H1 (cell line): ENCODE results near the gene TPP2. TPM values are rescaled to one million over a fixed set of nuclear protein-coding genes. Genes with fewer than 3 reads are reported as not detected.

Experiments used
- CTCF ChIA-PET: fragments of 300-600 bp; sonication (Branson Sonifier 250); formaldehyde crosslinking; loops from one replicate; lab custom pipeline; 2021; ENCODE audit not compliant: partially characterized antibody; lab: Charles Lee
- POLR2A ChIA-PET: fragments of 300-600 bp; sonication (Branson Sonifier 250); formaldehyde crosslinking; loops from one replicate; lab custom pipeline; 2021; ENCODE audit warnings: inconsistent platforms; ENCODE audit not compliant: partially characterized antibody; lab: Charles Lee
- DNase-seq, 2 experiments: peaks; one replicate each; pipeline versions ENCODE4 v3.0.0 to v3.0.0-alpha.2; 2010 to 2022; ENCODE audit warnings: low spot score in 2 of 2, low read depth in 1 of 2, mixed read lengths in 1 of 2
- FAIRE-seq: peaks from 2 replicates; lab custom pipeline; 2011; peaks lifted over from hg19 to GRCh38; lab: Jason Lieb, UNC
- H2AFZ ChIP-seq: 2 replicates; pipeline ENCODE4 v1.8.1; 2012; ENCODE audit warnings: low read length, inconsistent platforms
- H2AK5ac ChIP-seq: 2 replicates; pipeline ENCODE4 v1.6.1; 2013; ENCODE audit warnings: low read depth, low read length
- H2BK120ac ChIP-seq: replicated peaks from 2 replicates; pipeline ENCODE3; 2013; ENCODE audit warnings: low read depth, low read length, inconsistent platforms
- H2BK12ac ChIP-seq: 2 replicates; pipeline ENCODE4 v1.6.1; 2013; ENCODE audit warnings: low read depth, low read length
- H2BK15ac ChIP-seq: 2 replicates; pipeline ENCODE4 v1.6.1; 2013; ENCODE audit warnings: low read length
- H2BK20ac ChIP-seq: 2 replicates; pipeline ENCODE4 v1.6.1; 2013; ENCODE audit warnings: low read length
- H2BK5ac ChIP-seq: 2 replicates; pipeline ENCODE4 v1.6.1; 2013; ENCODE audit warnings: low read depth, low read length
- H3K14ac ChIP-seq: 2 replicates; pipeline ENCODE4 v1.6.1; 2013; ENCODE audit warnings: inconsistent platforms; ENCODE audit not compliant: insufficient read length
- H3K18ac ChIP-seq: 2 replicates; pipeline ENCODE4 v1.6.1; 2013; ENCODE audit warnings: low read length; ENCODE audit errors: extremely low read depth
- H3K23ac ChIP-seq: 2 replicates; pipeline ENCODE4 v1.6.1; 2013; ENCODE audit warnings: inconsistent platforms; ENCODE audit not compliant: insufficient read length
- H3K23me2 ChIP-seq: 2 replicates; pipeline ENCODE4 v1.6.1; 2013; ENCODE audit warnings: low read depth, low read length
- H3K27ac ChIP-seq: 2 replicates; pipeline ENCODE4 v1.6.1; 2011; ENCODE audit warnings: low read depth, low read length, inconsistent platforms
- H3K27me3 ChIP-seq, 4 experiments: replicated peaks in 1 of 4; 1 replicate in 1 of 4; 2 replicates in 3 of 4; pipeline versions ENCODE4 v1.6.1 to v1.8.1; 2011 to 2013; ENCODE audit warnings: low read length in 3 of 4, mild to moderate bottlenecking in 3 of 4, inconsistent platforms in 2 of 4, mixed read lengths in 2 of 4, moderate library complexity in 1 of 4; ENCODE audit not compliant: control insufficient read depth in 3 of 4, insufficient read depth in 3 of 4; ENCODE audit errors: extremely low read depth in 1 of 4
- H3K36me3 ChIP-seq, 4 experiments: 2 replicates each; pipeline versions ENCODE4 v1.6.1 to v1.8.1; 2011 to 2013; ENCODE audit warnings: mild to moderate bottlenecking in 4 of 4, low read length in 3 of 4, moderate library complexity in 2 of 4, control low read depth in 1 of 4, inconsistent platforms in 1 of 4; ENCODE audit not compliant: insufficient read depth in 4 of 4, control insufficient read depth in 2 of 4
- H3K4ac ChIP-seq: replicated peaks from 2 replicates; pipeline ENCODE3; 2013; ENCODE audit warnings: low read length, low read depth, mixed read lengths, inconsistent platforms; ENCODE audit not compliant: insufficient read length
- H3K4me1 ChIP-seq, 4 experiments: replicated peaks in 1 of 4; 1 replicate in 1 of 4; 2 replicates in 3 of 4; pipeline versions ENCODE4 v1.6.1 to v1.8.1; 2011 to 2013; ENCODE audit warnings: low read length in 3 of 4, inconsistent platforms in 2 of 4, mixed read lengths in 1 of 4; ENCODE audit not compliant: insufficient read depth in 4 of 4, control insufficient read depth in 3 of 4
- H3K4me2 ChIP-seq, 2 experiments: 2 replicates each; pipeline versions ENCODE4 v1.6.1 to v1.8.1; 2011 to 2013; ENCODE audit warnings: low read depth in 2 of 2, low read length in 2 of 2, control low read depth in 1 of 2, inconsistent platforms in 1 of 2, mild to moderate bottlenecking in 1 of 2; ENCODE audit not compliant: insufficient read depth in 1 of 2
- H3K4me3 ChIP-seq, 4 experiments: fragments of 200-600, 300-600 bp in 1 of 4; sonication (generic), shearing (Covaris generic), sonication (Bioruptor Twin) in 1 of 4; 2 replicates each; pipeline versions ENCODE4 v1.5.1 to v1.8.1; 2011 to 2016; ENCODE audit warnings: low read length in 4 of 4, low read depth in 3 of 4, control low read depth in 2 of 4, inconsistent platforms in 2 of 4, mild to moderate bottlenecking in 2 of 4, mixed read lengths in 1 of 4, moderate library complexity in 1 of 4; ENCODE audit not compliant: insufficient read depth in 2 of 4; ENCODE audit errors: extremely low read depth in 1 of 4
- H3K56ac ChIP-seq: replicated peaks from 2 replicates; pipeline ENCODE3; 2013; ENCODE audit warnings: low read depth, mild to moderate bottlenecking, mixed read lengths, low read length, inconsistent platforms; ENCODE audit not compliant: insufficient read length
- H3K79me1 ChIP-seq: 2 replicates; pipeline ENCODE4 v1.6.1; 2013; ENCODE audit warnings: low read depth, low read length, control low read depth
- H3K79me2 ChIP-seq, 2 experiments: 2 replicates each; pipeline versions ENCODE4 v1.6.1 to v1.8.1; 2012 to 2013; ENCODE audit warnings: low read length in 2 of 2, mild to moderate bottlenecking in 2 of 2, inconsistent platforms in 1 of 2; ENCODE audit not compliant: insufficient read depth in 2 of 2, control insufficient read depth in 1 of 2
- H3K9ac ChIP-seq, 4 experiments: replicated peaks in 1 of 4; 1 replicate in 1 of 4; 2 replicates in 3 of 4; pipeline versions ENCODE4 v1.6.1 to v1.8.1; 2011 to 2013; ENCODE audit warnings: low read depth in 3 of 4, low read length in 3 of 4, control low read depth in 2 of 4, mild to moderate bottlenecking in 2 of 4, moderate library complexity in 2 of 4, inconsistent platforms in 1 of 4; ENCODE audit errors: extremely low read depth in 1 of 4
- H3K9me3 ChIP-seq, 2 experiments: 2 replicates each; pipeline versions ENCODE4 v1.6.1 to v1.8.1; 2012 to 2013; ENCODE audit warnings: mild to moderate bottlenecking in 2 of 2, moderate library complexity in 2 of 2, control low read depth in 1 of 2, inconsistent platforms in 1 of 2, low read depth in 1 of 2, low read length in 1 of 2, mixed read lengths in 1 of 2; ENCODE audit not compliant: insufficient read depth in 2 of 2
- H4K20me1 ChIP-seq, 2 experiments: replicated peaks in 1 of 2; 2 replicates each; pipeline versions ENCODE3 to v1.8.1; 2011 to 2013; ENCODE audit warnings: inconsistent platforms in 2 of 2, low read length in 2 of 2, mild to moderate bottlenecking in 1 of 2; ENCODE audit not compliant: insufficient read depth in 2 of 2, control insufficient read depth in 1 of 2
- H4K5ac ChIP-seq: 2 replicates; pipeline ENCODE4 v1.6.1; 2013; ENCODE audit warnings: low read length, low read depth, mixed read lengths, inconsistent platforms; ENCODE audit not compliant: insufficient read length
- H4K8ac ChIP-seq: 2 replicates; pipeline ENCODE4 v1.8.0; 2013; ENCODE audit warnings: mild to moderate bottlenecking, moderate library complexity, low read length, inconsistent platforms; ENCODE audit not compliant: insufficient read depth; ENCODE audit errors: extremely low read depth
- H4K91ac ChIP-seq: replicated peaks from 2 replicates; pipeline ENCODE3; 2013; ENCODE audit warnings: low read length, mixed read lengths, inconsistent platforms; ENCODE audit not compliant: insufficient read length
- BACH1 ChIP-seq: IDR thresholded peaks from 2 replicates; pipeline ENCODE4 v1.6.1; 2012; ENCODE audit warnings: low read length, improper control_type of control experiment
- CREB1 ChIP-seq: IDR thresholded peaks from 2 replicates; pipeline ENCODE4 v1.6.1; 2012; ENCODE audit warnings: inconsistent platforms
- RAD21 ChIP-seq, 2 experiments: IDR thresholded peaks in 1 of 2; conservative IDR thresholded peaks in 1 of 2; 2 replicates each; pipeline ENCODE4 v1.6.1; 2011; ENCODE audit warnings: low read depth in 2 of 2, low read length in 2 of 2, improper control_type of control experiment in 1 of 2, inconsistent platforms in 1 of 2, mild to moderate bottlenecking in 1 of 2, moderate library complexity in 1 of 2
- SIRT6 ChIP-seq: IDR thresholded peaks from one replicate; pipeline ENCODE4 v1.7.1; 2012; ENCODE audit warnings: low read length, inconsistent platforms
- SP4 ChIP-seq: IDR thresholded peaks from 2 replicates; pipeline ENCODE4 v1.6.1; 2012; ENCODE audit warnings: low read length, inconsistent platforms
- TEAD4 ChIP-seq: IDR thresholded peaks from 2 replicates; pipeline ENCODE4 v1.6.1; 2012; ENCODE audit warnings: low read depth, low read length, inconsistent platforms, mixed read lengths
- YY1 ChIP-seq: IDR thresholded peaks from 2 replicates; pipeline ENCODE4 v1.6.1; 2011; ENCODE audit warnings: low read depth, mild to moderate bottlenecking, low read length
- WGBS, 2 experiments: shearing (Covaris generic) in 1 of 2; methylation state at CpG; one replicate each; pipeline versions ENCODE4 v1.1.6 to v1.1.7; 2013 to 2015; ENCODE audit warnings: low lambda C conversion rate in 2 of 2, mixed read lengths in 2 of 2, inconsistent platforms in 1 of 2, low coverage in 1 of 2, missing lambda C conversion rate in 1 of 2; ENCODE audit not compliant: insufficient replicate concordance in 2 of 2, insufficient coverage in 1 of 2, insufficient read length in 1 of 2; ENCODE audit errors: extremely low coverage in 1 of 2, missing lambda C conversion rate in 1 of 2; 5-methylcytosine and 5-hydroxymethylcytosine counted together
- polyA plus RNA-seq, 7 experiments: library from polyadenylated mRNA; depleted of rRNA in 3 of 7; stranded (reverse) in 5 of 7; unstranded in 2 of 7; fragments of >200 nt in 5 of 7; fragments of 200-250 nt in 2 of 7; gene quantifications; 1 replicate in 5 of 7; 2 replicates in 1 of 7; 4 replicates in 1 of 7; pipeline versions ENCODE4 v1.2.1 to v1.2.3, GENCODE V29; 2011 to 2013; ENCODE audit warnings: missing spikeins in 2 of 7, mixed read lengths in 2 of 7
- total RNA-seq: library from RNA; stranded (reverse); fragmentation: NEBNext Ultra II Directional; extraction: Animal tissue kit (Norgen Biotek cat#: 25700); gene quantifications from 2 replicates; pipeline ENCODE4 v1.2.1, GENCODE V29; 2021

Gene TPP2
- total and polyA plus RNA-seq, 2 of the 8 experiments (the other 6 are each of a cell fraction or from before 2014, with no cell fraction given), result 15.9 to 85.7 TPM

DNA sequence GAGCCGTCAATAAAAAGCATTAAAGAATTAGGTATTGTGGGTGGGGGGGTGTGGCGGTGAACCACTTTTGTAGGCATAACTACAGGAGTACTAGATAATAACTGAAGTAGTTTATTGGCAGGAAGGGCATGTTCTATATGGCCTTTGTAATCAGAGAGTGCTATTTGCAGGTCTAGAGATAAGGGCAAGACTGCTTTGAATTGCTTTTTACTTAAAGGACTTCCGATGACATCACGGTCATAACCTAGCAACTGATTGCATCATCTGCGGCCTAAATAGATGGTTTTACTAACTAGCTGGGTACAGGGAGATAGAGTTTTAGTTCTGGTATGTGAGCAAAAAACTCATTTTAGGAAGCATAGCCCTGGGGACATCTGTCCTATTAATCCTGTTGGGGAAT lies 73.3 kb downstream of the TPP2 start:
- H3K79me2 ChIP-seq, result no peaks in the 10 kb centered on the region
- ChIA-PET POLR2A (no interaction called here), CTCF (interaction anchor here (1.4 kb wide), 1 partner anchor 12 kb away, joined by 4 read pairs; no protein-coding TSS in a partner anchor)
- no peak overlapping the region for H3K27ac ChIP-seq
- DNase-seq (no peak), FAIRE-seq (no peak)
- no peak overlapping the region for H3K9ac ChIP-seq
- no peak overlapping the region for H3K14ac ChIP-seq
- no peaks in the 10 kb centered on the region for H3K27me3 ChIP-seq
- no peak overlapping the region for H2BK5ac ChIP-seq
- no peak overlapping the region for H2AK5ac ChIP-seq
- no peak overlapping the region for H4K5ac ChIP-seq
- no peak overlapping the region for H3K18ac ChIP-seq
- H3K4me1 ChIP-seq, result no peaks in the 10 kb centered on the region
- H3K36me3 ChIP-seq, result peaks cover 14 to 69% (median 39%) of the 10 kb centered on the region in 4 experiments
- no peak overlapping the region for H2BK20ac ChIP-seq
- no peak overlapping the region for H2AFZ ChIP-seq
- H2BK15ac ChIP-seq, result no peak overlapping the region
- no peak overlapping the region for H3K4me3 ChIP-seq
- WGBS, 2 experiments, result 77% methylated on average over 5 of the region's 5 CpGs; no CpG with 5 or more reads in 1 of the 2 experiments
- H2BK12ac ChIP-seq, result no peak overlapping the region
- no peak overlapping the region for H4K91ac ChIP-seq
- H4K8ac ChIP-seq, result no peak overlapping the region
- no peak overlapping the region for H3K4ac ChIP-seq
- no peak overlapping the region for H3K56ac ChIP-seq
- no peak overlapping the region for H2BK120ac ChIP-seq
- no peak overlapping the region for H3K23ac ChIP-seq
- H3K79me1 ChIP-seq, result no peaks in the 10 kb centered on the region
- peaks cover 16 to 18% of the 10 kb centered on the region in 2 experiments for H3K9me3 ChIP-seq
- H4K20me1 ChIP-seq, result no peaks in the 10 kb centered on the region
- no peak overlapping the region for H3K4me2 ChIP-seq
- no peaks in the 10 kb centered on the region for H3K23me2 ChIP-seq
- TF ChIP-seq TEAD4, result no peak
- TF ChIP-seq CREB1, result no peak
- no peak for TF ChIP-seq RAD21 (IDR thresholded peaks at IDR 0.05 in 1 of 2, conservative IDR thresholded peaks at IDR 0.05 in 1 of 2; ENCODE audit: low read depth in 2 of 2, low read length in 2 of 2)
- TF ChIP-seq YY1, result no peak
- no peak for TF ChIP-seq BACH1
- no peak for TF ChIP-seq SIRT6
- TF ChIP-seq SP4, result no peak
